HG02798 (cell line): ENCODE results near the gene REG1A.

ENCODE experiments used
- ATAC-seq: cut with Tn5 transposase; IDR thresholded peaks from one replicate; pipeline ENCODE4 v1.9.1; 2021; ENCODE audit warnings: mild to moderate bottlenecking; ENCODE audit not compliant: unreplicated experiment, poor library complexity

REG1A gene

GRCh38 chr2:79124907-79125720, 4.8 kb downstream of the REG1A start:
- ATAC-seq: no peak

- ATAC-seq: no peak
Measured at GRCh38 chr2:79125721-79125985, 5.4 kb downstream of the REG1A start.

- no peak for ATAC-seq
Measured at GRCh38 chr2:79128406-79128805, 8.1 kb downstream of the REG1A start.

- ATAC-seq: no peak
Measured at GRCh38 chr2:79129260-79129659, 9.0 kb downstream of the REG1A start.

- ATAC-seq: no peak
Measured at GRCh38 chr2:79129804-79130203, 9.5 kb downstream of the REG1A start.

GRCh38 chr2:79131687-79132086, 11.4 kb downstream of the REG1A start:
- no peak for ATAC-seq

- ATAC-seq: no peak
Measured at GRCh38 chr2:79138385-79138784, 18.1 kb downstream of the REG1A start.

- no peak for ATAC-seq
Measured at GRCh38 chr2:79139423-79139822, 19.1 kb downstream of the REG1A start.

GRCh38 chr2:79155826-79156476, 35.7 kb downstream of the REG1A start:
- ATAC-seq: no peak

- no peak for ATAC-seq
Measured at GRCh38 chr2:79159030-79159429, 38.7 kb downstream of the REG1A start.

GRCh38 chr2:79159653-79160052, 39.4 kb downstream of the REG1A start, which contains the start of gene REG3A:
Gene REG3A, minus strand, starts transcription at chr2:79159753. Its CDS starts 348 bp downstream, at chr2:79159405.
- ATAC-seq: no peak

GRCh38 chr2:79162132-79162531, 41.8 kb downstream of the REG1A start:
- ATAC-seq: no peak

GRCh38 chr2:79162801-79163200, 42.5 kb downstream of the REG1A start:
- ATAC-seq: no peak

GRCh38 chr2:79171348-79171958, 51.2 kb downstream of the REG1A start:
- no peak for ATAC-seq
